Lung (tissue), 12 donors: ENCODE measurements around the gene GTPBP1. TPM values are rescaled to one million over a fixed set of nuclear protein-coding genes. Genes with fewer than 3 reads are reported as not detected.

ENCODE experiments used
- ATAC-seq: fragments of 200-7000 bp; cut with Tn5 transposase; one replicate; pipeline ENCODE4 v1.9.1; 2020; ENCODE audit warnings: moderate number of reproducible peaks; ENCODE audit not compliant: insufficient read depth, low FRiP score
- DNase-seq, 3 donors: peaks; one replicate each; pipeline ENCODE4 v3.0.0-alpha.2; 2013 to 2017
- H3K27ac ChIP-seq, 2 donors: one replicate each; pipeline ENCODE4 v1.5.1; 2013; ENCODE audit warnings: mild to moderate bottlenecking in 2 of 2, moderate library complexity in 2 of 2, control low read depth in 1 of 2, inconsistent platforms in 1 of 2, low read depth in 1 of 2, low read length in 1 of 2
- H3K27me3 ChIP-seq, 3 donors: one replicate each; pipeline ENCODE4 v1.5.1; 2013; ENCODE audit warnings: low read length in 2 of 3; ENCODE audit not compliant: control insufficient read depth in 3 of 3, insufficient read depth in 3 of 3
- H3K36me3 ChIP-seq, 4 donors: one replicate each; pipeline ENCODE4 v1.5.1; 2013; ENCODE audit warnings: low read length in 4 of 4, mild to moderate bottlenecking in 1 of 4, moderate library complexity in 1 of 4; ENCODE audit not compliant: control insufficient read depth in 4 of 4, insufficient read depth in 4 of 4
- H3K4me1 ChIP-seq, 5 donors: one replicate each; pipeline ENCODE4 v1.5.1; 2013; ENCODE audit warnings: low read length in 5 of 5, mild to moderate bottlenecking in 2 of 5, moderate library complexity in 1 of 5; ENCODE audit not compliant: control insufficient read depth in 5 of 5, insufficient read depth in 5 of 5
- H3K4me3 ChIP-seq: one replicate; pipeline ENCODE4 v1.5.1; 2013; ENCODE audit warnings: mild to moderate bottlenecking, control low read depth, moderate library complexity
- H3K9ac ChIP-seq, 2 donors: one replicate each; pipeline ENCODE4 v1.5.1; 2013; ENCODE audit warnings: low read length in 2 of 2, control low read depth in 1 of 2; ENCODE audit not compliant: insufficient read depth in 1 of 2
- H3K9me3 ChIP-seq, 4 donors: one replicate each; pipeline ENCODE4 v1.5.1; 2013; ENCODE audit warnings: low read length in 3 of 4, mild to moderate bottlenecking in 1 of 4, moderate library complexity in 1 of 4; ENCODE audit not compliant: control insufficient read depth in 4 of 4, insufficient read depth in 3 of 4
- CTCF ChIP-seq: IDR thresholded peaks from 2 replicates; pipeline ENCODE4 v1.5.1; 2012; ENCODE audit warnings: mild to moderate bottlenecking; ENCODE audit errors: control extremely low read depth, extremely low read depth
- WGBS, 2 donors: extraction: QIAGEN DNeasy Blood & Tissue Kit; methylation state at CpG; one replicate each; pipeline ENCODE4 v1.1.7; 2013; 5-methylcytosine and 5-hydroxymethylcytosine counted together
- polyA plus RNA-seq, 2 donors: library from polyadenylated mRNA; stranded (reverse); fragments of 200-250 nt; gene quantifications; one replicate each; pipeline ENCODE4 v1.2.1, GENCODE V29; 2013
- total RNA-seq, 2 donors: library from RNA; depleted of rRNA in 1 of 2; stranded (reverse); fragments of >200 nt in 1 of 2; gene quantifications; one replicate each; pipeline ENCODE4 v1.2.1, GENCODE V29; 2014 to 2021
- donor health status: control.
- donor health status: control.
- donor health status: Bipolar disorder and iron deficiency.
- donor health status: healthy.
- donor health status: DM: yes; HTN: yes; CAD: no.

The GTPBP1 gene
- total and polyA plus RNA-seq, 4 donors = 24.1 to 69.1 (median 48.8) TPM

GRCh38 chr22:38733724-38734381 lies 28.1 kb downstream of the GTPBP1 start:
- Histone ChIP-seq H3K4me3 (no peak overlapping the region), H3K9ac (no peak overlapping the region), H3K4me1 (no peaks in the 10 kb centered on the region), H3K27ac (peak overlapping the region; percentile 21 to 40), H3K36me3 (peaks cover 10 to 79% (median 39%) of the 10 kb centered on the region in 4 donors), H3K27me3 (no peaks in the 10 kb centered on the region), H3K9me3 (no peaks in the 10 kb centered on the region)
- WGBS, 2 donors = 54 to 66% methylated on average over 8 of the region's 8 CpGs
- DNase-seq (no peak), ATAC-seq (no peak)
- TF ChIP-seq CTCF = no peak

GRCh38 chr22:38734421-38735100 lies 28.8 kb downstream of the GTPBP1 start:
- H3K4me1 ChIP-seq = no peaks in the 10 kb centered on the region
- H3K4me3 ChIP-seq = no peak overlapping the region
- H3K36me3 ChIP-seq = peaks cover 6 to 79% (median 39%) of the 10 kb centered on the region in 4 donors
- H3K9me3 ChIP-seq = no peaks in the 10 kb centered on the region
- no peak overlapping the region for H3K9ac ChIP-seq
- peak overlapping the region; percentile 21 to 40 for H3K27ac ChIP-seq
- no peak for ATAC-seq
- H3K27me3 ChIP-seq = no peaks in the 10 kb centered on the region
- 90 to 93% methylated on average over 13 of the region's 13 CpGs for WGBS, 2 donors
- no peak for TF ChIP-seq CTCF
- no peak for DNase-seq

- no peak overlapping the region for H3K9ac ChIP-seq
- TF ChIP-seq CTCF = no peak
- ATAC-seq = no peak
- H3K4me1 ChIP-seq = no peaks in the 10 kb centered on the region
- H3K9me3 ChIP-seq = no peaks in the 10 kb centered on the region
- H3K27me3 ChIP-seq = no peaks in the 10 kb centered on the region
- H3K36me3 ChIP-seq = peaks cover 7 to 80% (median 39%) of the 10 kb centered on the region in 4 donors
- 91 to 95% methylated on average over 7 of the region's 7 CpGs for WGBS, 2 donors
- no peak overlapping the region for H3K4me3 ChIP-seq
- no peak overlapping the region for H3K27ac ChIP-seq
- DNase-seq = no peak
Measured at GRCh38 chr22:38735126-38735464, 29.4 kb downstream of the GTPBP1 start.
